ENCODE results near the gene CELSR1. TPM values are rescaled to one million over a fixed set of nuclear protein-coding genes. Genes with fewer than 3 reads are reported as not detected.

Gene CELSR1
- total RNA-seq, 1 experiment from 2014 or later, result 37.6 TPM

GRCh38 chr22:46481386-46481785 is 56.0 kb downstream of the CELSR1 start:
- no peaks in the 10 kb centered on the region for H3K36me3 ChIP-seq (ENCODE audit: low read depth)
- no peaks in the 10 kb centered on the region for H3K9me2 ChIP-seq (ENCODE audit: insufficient read depth)
- H2AFZ ChIP-seq, result no peak overlapping the region
- intact Hi-C loops (cut with micrococcal nuclease; ENCODE audit: unreplicated experiment), result no loop called here
- no peak overlapping the region for H3K4me3 ChIP-seq
- no peak for DNase-seq
- ChIA-PET POLR2A (ENCODE audit: unreplicated experiment) (no interaction called here), CTCF (interaction anchor here (0.7 kb wide), 1 partner anchor 1509 kb away, joined by 4 read pairs; no protein-coding TSS in a partner anchor)
- H3K79me2 ChIP-seq (ENCODE audit: low read depth), result no peaks in the 10 kb centered on the region
- H3K4me1 ChIP-seq (replicated peaks; ENCODE audit: insufficient read depth), result no peaks in the 10 kb centered on the region
- H4K20me1 ChIP-seq (ENCODE audit: insufficient read depth), result no peaks in the 10 kb centered on the region
- BruUV-seq (replicated peaks), result no TSS peak
- H3K4me2 ChIP-seq, result no peak overlapping the region
- H3K9me3 ChIP-seq (ENCODE audit: insufficient read depth, low read depth), result no peaks in the 10 kb centered on the region
- TF ChIP-seq, protein P1, sequence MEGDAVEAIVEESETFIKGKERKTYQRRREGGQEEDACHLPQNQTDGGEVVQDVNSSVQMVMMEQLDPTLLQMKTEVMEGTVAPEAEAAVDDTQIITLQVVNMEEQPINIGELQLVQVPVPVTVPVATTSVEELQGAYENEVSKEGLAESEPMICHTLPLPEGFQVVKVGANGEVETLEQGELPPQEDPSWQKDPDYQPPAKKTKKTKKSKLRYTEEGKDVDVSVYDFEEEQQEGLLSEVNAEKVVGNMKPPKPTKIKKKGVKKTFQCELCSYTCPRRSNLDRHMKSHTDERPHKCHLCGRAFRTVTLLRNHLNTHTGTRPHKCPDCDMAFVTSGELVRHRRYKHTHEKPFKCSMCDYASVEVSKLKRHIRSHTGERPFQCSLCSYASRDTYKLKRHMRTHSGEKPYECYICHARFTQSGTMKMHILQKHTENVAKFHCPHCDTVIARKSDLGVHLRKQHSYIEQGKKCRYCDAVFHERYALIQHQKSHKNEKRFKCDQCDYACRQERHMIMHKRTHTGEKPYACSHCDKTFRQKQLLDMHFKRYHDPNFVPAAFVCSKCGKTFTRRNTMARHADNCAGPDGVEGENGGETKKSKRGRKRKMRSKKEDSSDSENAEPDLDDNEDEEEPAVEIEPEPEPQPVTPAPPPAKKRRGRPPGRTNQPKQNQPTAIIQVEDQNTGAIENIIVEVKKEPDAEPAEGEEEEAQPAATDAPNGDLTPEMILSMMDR (conservative IDR thresholded peaks at IDR 0.05), result no peak
- TF ChIP-seq EZH2 (IDR thresholded peaks at IDR 0.05; ENCODE audit: low read depth), result no peak
- H3K27ac ChIP-seq, result no peak overlapping the region
- no peaks in the 10 kb centered on the region for H3K27me3 ChIP-seq (ENCODE audit: insufficient read depth, low read depth)
- peaks cover 9% of the 10 kb centered on the region for H3F3A ChIP-seq (ENCODE audit: insufficient read depth, low read depth)

- Histone ChIP-seq H2AFZ (no peak overlapping the region), H3K27me3 (ENCODE audit: insufficient read depth, low read depth) (no peaks in the 10 kb centered on the region), H3K9me2 (ENCODE audit: insufficient read depth) (no peaks in the 10 kb centered on the region), H3K79me2 (ENCODE audit: low read depth) (peaks cover 4% of the 10 kb centered on the region; the same call in 1 of the 2 replicates), H3K9me3 (ENCODE audit: insufficient read depth, low read depth) (no peaks in the 10 kb centered on the region), H4K20me1 (ENCODE audit: insufficient read depth) (no peaks in the 10 kb centered on the region), H3K36me3 (ENCODE audit: low read depth) (no peaks in the 10 kb centered on the region), H3K27ac (no peak overlapping the region), H3K4me2 (no peak overlapping the region), H3K4me3 (no peak overlapping the region), H3K4me1 (replicated peaks; ENCODE audit: insufficient read depth) (no peaks in the 10 kb centered on the region), H3F3A (ENCODE audit: insufficient read depth, low read depth) (peaks cover 9% of the 10 kb centered on the region)
- no TSS peak for BruUV-seq (replicated peaks)
- DNase-seq, result no peak
- ChIA-PET POLR2A (ENCODE audit: unreplicated experiment) (no interaction called here), CTCF (no interaction called here)
- intact Hi-C loops (cut with micrococcal nuclease; ENCODE audit: unreplicated experiment), result no loop called here
- TF ChIP-seq, protein P1 (conservative IDR thresholded peaks at IDR 0.05), result no peak
- TF ChIP-seq EZH2 (IDR thresholded peaks at IDR 0.05; ENCODE audit: low read depth), result no peak
These were observed 57.0 kb downstream of the CELSR1 start for GRCh38 chr22:46480396-46480795.

DNA sequence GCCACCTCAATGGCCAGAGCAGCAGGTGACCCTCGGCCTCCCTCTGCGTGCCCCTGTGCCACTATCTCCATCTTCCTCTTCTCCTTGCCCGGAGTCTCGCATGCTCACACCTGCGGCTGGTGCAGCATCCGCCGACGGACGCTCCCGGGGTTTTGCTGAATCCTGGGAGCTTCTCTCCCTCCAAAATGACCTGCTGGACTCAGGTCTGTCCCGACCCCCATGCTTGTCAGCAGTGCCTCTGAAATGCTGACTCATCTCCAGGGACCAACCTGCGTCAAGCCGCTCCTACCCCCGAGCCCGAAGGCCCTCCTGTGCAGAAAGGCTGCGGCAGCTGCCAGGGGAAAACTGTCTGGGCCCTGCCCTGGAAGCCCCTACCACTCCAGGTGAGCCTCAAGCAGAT is 58.4 kb downstream of the CELSR1 start:
- Histone ChIP-seq H4K20me1 (ENCODE audit: insufficient read depth) (no peaks in the 10 kb centered on the region; the same call in 1 of the 2 replicates), H3K9me2 (ENCODE audit: insufficient read depth) (no peaks in the 10 kb centered on the region), H3K36me3 (ENCODE audit: low read depth) (no peaks in the 10 kb centered on the region), H3K27me3 (ENCODE audit: insufficient read depth, low read depth) (no peaks in the 10 kb centered on the region), H2AFZ (no peak overlapping the region), H3K27ac (no peak overlapping the region), H3K4me1 (replicated peaks; ENCODE audit: insufficient read depth) (no peaks in the 10 kb centered on the region), H3K4me3 (no peak overlapping the region), H3K79me2 (ENCODE audit: low read depth) (peaks cover 4% of the 10 kb centered on the region; the same call in 1 of the 2 replicates), H3K4me2 (no peak overlapping the region), H3F3A (ENCODE audit: insufficient read depth, low read depth) (peaks cover 4% of the 10 kb centered on the region; the same call in 1 of the 2 replicates), H3K9me3 (ENCODE audit: insufficient read depth, low read depth) (no peaks in the 10 kb centered on the region)
- intact Hi-C loops (cut with micrococcal nuclease; ENCODE audit: unreplicated experiment), result no loop called here
- no peak for TF ChIP-seq EZH2 (IDR thresholded peaks at IDR 0.05; ENCODE audit: low read depth)
- TF ChIP-seq, protein P1 (conservative IDR thresholded peaks at IDR 0.05), result no peak
- DNase-seq, result no peak
- no TSS peak for BruUV-seq (replicated peaks)
- POLR2A ChIA-PET (ENCODE audit: unreplicated experiment), result interaction anchor here (1.0 kb wide), 1 partner anchor 8 kb away, joined by 5 read pairs; no protein-coding TSS in a partner anchor
- CTCF ChIA-PET, result no interaction called here
